Epithelial cell of proximal tubule (primary cell): Measurements from ENCODE around the gene GRIA4. TPM values are rescaled to one million over a fixed set of nuclear protein-coding genes. Genes with fewer than 3 reads are reported as not detected.

ENCODE experiments used
- DNase-seq: peaks from one replicate; pipeline ENCODE4 v3.0.0-alpha.2; 2011; ENCODE audit warnings: low read depth
- H3K4me3 ChIP-seq: 2 replicates; pipeline ENCODE4 v1.5.1; 2011; ENCODE audit warnings: low read depth, mild to moderate bottlenecking, low read length
- CTCF ChIP-seq: conservative IDR thresholded peaks from 2 replicates; pipeline ENCODE4 v1.5.1; 2012; ENCODE audit warnings: low read depth, mild to moderate bottlenecking, low read length
- total RNA-seq: library from RNA; depleted of rRNA; stranded (reverse); fragments of >200 nt; gene quantifications from 2 replicates; pipeline ENCODE4 v1.2.3, GENCODE V29; 2015

GRIA4 gene
- total RNA-seq, 1 donor from 2014 or later, result 0.69 TPM

GRCh38 chr11:105821781-105822180 lies 211.9 kb downstream of the GRIA4 start:
- TF ChIP-seq CTCF, result no peak
- no peak for DNase-seq
- no peak overlapping the region for H3K4me3 ChIP-seq

DNA sequence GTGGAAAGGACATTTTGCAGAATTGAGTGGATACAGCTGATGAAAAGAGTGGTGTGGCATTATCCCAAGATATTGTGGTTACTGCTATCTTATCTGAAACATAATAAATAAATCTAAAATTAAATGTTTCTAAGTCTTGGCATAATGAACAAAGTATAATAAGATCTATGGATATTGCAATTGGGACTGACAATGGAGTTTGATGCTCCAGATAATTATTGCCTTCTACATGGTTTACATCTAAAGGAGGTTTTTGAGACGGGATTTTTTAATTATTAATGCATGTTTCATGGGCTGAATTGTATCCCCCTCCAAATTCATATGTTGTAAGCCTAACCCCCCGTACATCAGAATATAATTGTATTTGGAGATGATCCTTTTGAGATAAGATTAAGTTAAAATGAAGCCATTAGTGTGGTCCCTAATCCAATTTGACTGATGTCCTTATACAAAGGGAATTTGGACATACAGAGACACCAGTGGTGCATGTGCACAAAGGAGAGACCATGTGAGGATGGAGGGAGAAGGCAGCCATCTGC lies 213.7 kb downstream of the GRIA4 start:
- no peak for DNase-seq
- H3K4me3 ChIP-seq, result no peak overlapping the region
- no peak for TF ChIP-seq CTCF

- DNase-seq, result no peak
- no peak for TF ChIP-seq CTCF
- no peak overlapping the region for H3K4me3 ChIP-seq
These were observed 214.7 kb downstream of the GRIA4 start for GRCh38 chr11:105824457-105825013.

DNA sequence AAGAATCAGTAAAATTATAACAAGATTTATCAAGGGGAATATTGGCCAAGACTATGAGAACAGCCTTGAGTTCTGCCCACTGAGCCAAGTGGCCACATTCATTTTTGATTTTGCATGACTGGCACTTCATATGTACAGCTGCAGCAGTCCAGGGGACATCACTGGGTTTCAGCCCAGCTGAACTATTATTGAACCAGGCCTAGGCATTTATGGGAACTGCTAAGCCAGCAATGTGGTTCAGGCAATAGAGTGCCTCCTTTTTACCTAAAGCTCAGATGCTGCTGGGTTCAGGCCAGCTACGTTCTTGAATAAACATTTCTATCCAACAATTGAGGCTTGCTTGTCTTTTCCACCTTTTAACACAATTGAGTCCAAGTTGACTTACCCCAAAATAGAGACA lies 215.3 kb downstream of the GRIA4 start:
- DNase-seq, result no peak
- no peak for TF ChIP-seq CTCF
- H3K4me3 ChIP-seq, result no peak overlapping the region

DNA sequence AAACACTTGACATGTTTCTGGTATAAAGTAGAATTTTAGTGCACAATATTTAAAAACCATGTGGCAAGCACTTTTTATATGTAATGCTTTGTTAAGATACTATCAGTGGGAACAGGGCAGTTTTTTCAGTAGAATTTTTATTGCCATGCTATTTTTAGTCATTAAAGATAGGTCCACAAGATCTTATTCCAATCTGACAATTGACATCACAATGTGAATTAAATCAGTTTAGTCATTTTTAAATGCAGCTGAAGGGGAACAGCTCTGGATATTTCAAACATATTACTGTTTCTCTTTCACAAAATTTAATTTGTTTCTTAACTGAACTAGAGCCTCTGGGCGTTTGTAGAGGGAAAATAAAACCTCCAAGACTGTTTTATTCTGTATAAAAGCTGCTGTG lies 218.0 kb downstream of the GRIA4 start:
- no peak overlapping the region for H3K4me3 ChIP-seq
- TF ChIP-seq CTCF, result no peak
- no peak for DNase-seq

DNA sequence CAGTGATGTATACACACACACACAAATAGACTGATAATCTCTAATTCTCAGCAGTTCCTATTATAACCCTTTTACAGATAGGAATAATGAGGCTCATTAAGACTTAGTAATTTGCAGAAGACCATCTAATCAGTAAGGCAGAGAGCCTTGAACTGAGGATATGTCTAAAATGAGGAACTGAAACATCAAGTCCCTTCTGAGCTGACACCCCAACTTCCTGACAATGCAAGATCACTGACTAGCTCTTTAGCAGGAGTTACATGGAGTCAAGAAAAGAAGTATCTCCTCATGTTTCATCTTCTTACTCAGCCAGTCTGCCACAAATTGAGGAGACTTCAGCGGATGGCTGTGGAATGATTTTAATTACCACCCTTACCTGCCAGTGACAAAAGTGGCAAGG lies 219.2 kb downstream of the GRIA4 start:
- no peak for DNase-seq
- no peak for TF ChIP-seq CTCF
- no peak overlapping the region for H3K4me3 ChIP-seq

DNA sequence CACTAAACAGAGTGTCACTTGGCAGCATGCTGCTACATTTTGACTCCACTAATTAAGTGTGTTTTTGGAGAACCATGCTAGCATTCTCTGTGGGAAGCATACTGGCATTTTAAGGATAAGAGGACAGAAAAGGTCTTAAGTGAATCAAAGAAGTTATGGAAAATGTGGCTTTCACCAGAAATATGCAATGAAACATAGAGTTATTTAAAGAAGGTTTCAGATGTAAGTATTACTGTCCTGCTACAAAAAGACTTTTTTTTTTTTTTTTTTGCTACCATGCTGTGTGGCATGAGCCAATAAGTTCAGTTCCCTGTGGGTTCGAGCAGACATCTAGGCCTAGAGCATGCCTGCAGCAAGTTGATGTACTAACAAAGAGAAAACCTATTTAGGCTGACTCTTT lies 224.6 kb downstream of the GRIA4 start:
- no peak for DNase-seq

More for the DNA sequence above, 224.6 kb downstream of the GRIA4 start:
- no peak for TF ChIP-seq CTCF
- no peak overlapping the region for H3K4me3 ChIP-seq
